Activated CD8-positive, alpha-beta memory T cell treated with anti-CD3 and anti-CD28 coated beads for 24 hours (primary cell): Measurements from ENCODE around the gene CNOT6.

Experiments
- DNase-seq: peaks from one replicate; pipeline ENCODE4 v3.0.0-alpha.2; 2020

The CNOT6 gene

DNA sequence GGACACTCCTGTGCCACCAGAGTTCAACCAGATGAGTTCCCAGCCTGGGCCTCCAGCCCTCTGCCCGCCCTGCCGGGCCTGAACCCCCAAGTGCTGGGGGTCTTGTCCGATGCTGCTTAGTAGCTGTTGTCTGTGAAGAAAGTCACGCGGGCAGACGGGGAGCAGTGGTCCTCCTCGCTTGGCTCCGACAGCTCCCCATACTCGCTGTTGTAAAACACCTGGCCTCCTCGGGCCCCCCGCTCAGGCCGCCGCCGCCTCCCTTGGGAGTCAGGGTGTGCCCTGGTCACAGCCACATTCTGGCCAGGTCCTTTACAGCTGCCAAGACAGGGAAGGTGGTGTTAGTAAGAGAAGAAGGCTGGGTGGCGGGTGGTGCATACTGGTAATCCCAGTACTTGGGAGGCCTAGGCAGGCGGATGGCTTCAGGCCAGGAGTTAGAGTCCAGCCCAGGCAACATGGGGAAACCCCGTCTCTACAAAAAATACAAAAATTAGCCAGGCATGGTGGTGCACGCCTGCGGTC is 109.0 kb downstream of the CNOT6 start:
- no peak for DNase-seq

GRCh38 chr5:180604271-180604670 is 110.1 kb downstream of the CNOT6 start:
- no peak for DNase-seq

- DNase-seq = peak; percentile 86
Measured at GRCh38 chr5:180605554-180606214, 111.5 kb downstream of the CNOT6 start.

GRCh38 chr5:180606215-180606785 is 112.1 kb downstream of the CNOT6 start:
- DNase-seq = no peak

- DNase-seq = no peak
Measured at GRCh38 chr5:180607861-180608571, 113.8 kb downstream of the CNOT6 start.

DNA sequence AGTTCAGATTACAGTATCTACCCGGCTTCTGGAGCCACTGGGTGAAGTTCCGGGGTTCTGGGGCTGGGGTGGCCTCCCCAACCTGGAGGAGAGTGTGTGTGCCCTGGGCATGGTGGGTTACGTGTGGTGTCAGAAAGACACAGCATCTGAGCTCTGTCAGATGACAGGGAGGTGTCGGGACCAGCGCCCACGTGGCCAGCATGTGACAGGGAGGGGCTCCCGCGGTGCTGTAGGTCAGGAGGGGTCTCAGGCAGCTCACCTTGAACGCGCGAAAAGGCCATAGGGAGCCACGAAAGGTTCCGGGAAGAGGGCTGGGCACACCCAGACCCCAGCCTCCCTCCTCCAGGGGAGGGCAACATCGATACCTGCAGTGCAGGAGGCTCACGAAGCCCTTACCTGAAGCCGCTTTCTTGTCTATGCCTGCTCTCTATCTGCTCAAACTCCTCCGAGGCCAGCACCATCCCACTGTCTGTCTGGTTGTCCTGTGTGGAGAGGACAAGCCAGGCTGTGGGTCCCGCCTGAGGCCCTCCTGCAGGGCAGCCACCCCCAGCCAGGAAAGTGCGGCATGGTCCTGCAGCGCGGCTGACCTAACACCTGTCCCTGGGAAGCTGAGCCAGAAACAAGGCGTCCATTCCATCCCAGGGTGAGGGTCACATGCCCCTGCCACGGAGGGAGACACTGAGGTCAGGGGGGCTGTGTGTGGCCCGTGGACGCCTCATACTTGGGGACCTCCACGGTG is 114.6 kb downstream of the CNOT6 start:
- no peak for DNase-seq

- no peak for DNase-seq
Measured at GRCh38 chr5:180609386-180609785, 115.2 kb downstream of the CNOT6 start.

DNA sequence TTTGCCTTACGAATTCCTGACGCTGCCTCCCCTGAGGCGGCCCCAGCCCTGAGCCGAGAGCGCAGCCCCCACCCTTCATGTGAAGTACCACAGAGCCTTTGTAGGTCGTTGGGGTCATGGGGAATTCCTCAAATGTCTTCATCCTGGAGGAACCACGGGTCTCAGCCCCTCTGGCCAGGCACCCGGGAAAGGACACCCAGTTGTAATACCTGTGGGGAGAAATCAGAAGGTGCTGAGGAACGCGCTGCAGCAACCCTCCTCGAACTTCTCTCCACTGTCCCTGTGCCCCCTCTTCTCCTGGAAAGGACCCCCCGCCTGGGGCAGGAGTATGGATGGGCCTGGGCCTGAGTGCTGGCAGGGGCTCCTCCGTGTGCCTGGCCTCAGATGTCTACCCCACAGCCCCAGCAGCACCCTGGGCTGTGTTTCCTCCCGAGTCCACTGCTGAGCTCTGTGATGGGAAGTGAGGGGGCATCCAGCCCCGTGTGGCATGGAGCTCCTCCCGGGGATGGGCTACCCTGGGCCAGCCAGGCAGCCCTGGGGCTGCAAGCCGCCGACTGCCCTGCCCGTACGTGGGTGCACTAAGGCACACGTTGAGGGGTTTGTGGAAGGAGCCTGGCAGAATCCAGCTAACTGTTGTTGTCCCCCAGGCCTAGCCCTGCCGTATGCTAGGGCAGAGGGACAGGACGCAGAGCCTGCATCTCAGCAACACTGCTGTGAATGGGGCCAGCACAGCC is 115.8 kb downstream of the CNOT6 start:
- DNase-seq = no peak

GRCh38 chr5:180611140-180611850 is 117.1 kb downstream of the CNOT6 start:
- no peak for DNase-seq

GRCh38 chr5:180612683-180613082 is 118.5 kb downstream of the CNOT6 start:
- no peak for DNase-seq

- no peak for DNase-seq
Measured at GRCh38 chr5:180613188-180613813, 119.1 kb downstream of the CNOT6 start.

DNA sequence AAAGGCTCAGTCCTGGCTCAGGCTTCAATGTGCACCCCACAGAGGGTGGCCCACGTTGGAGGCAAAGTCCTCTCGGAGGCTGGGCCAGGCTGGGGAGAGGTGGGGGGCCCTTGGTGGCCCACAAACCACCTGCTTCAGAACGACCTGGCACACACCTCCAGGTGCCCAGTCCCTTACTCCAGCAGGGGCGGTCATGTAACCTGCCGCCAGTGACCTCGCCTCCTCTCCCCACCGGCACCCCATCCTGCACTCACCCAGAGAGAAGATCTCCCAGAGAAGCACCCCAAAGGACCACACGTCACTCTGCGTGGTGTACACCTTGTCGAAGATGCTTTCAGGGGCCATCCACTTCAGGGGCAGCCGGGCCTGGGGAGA is 119.6 kb downstream of the CNOT6 start:
- DNase-seq = no peak

- no peak for DNase-seq
Measured at GRCh38 chr5:180618487-180618828, 124.3 kb downstream of the CNOT6 start.

DNA sequence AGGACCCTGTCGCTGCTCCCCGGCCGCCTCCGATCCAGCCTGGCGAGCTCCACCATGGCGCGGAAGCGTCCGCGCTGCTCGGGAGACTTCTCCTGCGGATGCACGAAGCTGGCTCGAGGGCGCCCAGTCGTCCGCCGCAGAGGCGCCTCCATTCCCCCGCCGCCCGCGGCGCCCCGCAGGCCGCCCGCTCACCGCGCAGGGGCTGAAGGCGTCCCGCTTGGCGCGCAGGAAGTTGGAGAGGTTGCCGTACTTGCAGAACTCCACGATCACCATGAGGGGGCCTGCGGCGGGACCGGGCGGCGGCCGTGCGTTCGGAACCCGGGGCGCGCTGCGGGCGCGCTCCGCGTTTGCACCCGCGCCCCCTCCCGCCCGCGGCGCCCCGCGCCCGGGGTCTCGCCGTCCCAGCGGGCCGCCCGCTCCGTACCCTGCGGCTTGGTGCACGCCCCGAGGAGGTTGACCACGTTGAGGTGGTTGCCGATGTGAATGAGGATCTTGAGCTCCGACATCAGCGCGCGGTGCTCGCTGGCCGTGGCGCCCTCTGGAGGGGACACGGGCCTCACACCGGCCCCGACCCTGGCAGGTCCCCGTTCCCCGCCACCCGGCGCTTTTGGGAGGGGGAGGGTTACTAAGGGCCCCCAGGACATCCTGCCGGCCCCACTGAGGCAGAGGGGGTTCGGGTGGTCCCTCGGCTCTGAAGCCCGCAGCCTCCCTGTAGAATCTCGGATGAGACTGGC is 124.8 kb downstream of the CNOT6 start:
- peak; percentile 67 for DNase-seq

DNA sequence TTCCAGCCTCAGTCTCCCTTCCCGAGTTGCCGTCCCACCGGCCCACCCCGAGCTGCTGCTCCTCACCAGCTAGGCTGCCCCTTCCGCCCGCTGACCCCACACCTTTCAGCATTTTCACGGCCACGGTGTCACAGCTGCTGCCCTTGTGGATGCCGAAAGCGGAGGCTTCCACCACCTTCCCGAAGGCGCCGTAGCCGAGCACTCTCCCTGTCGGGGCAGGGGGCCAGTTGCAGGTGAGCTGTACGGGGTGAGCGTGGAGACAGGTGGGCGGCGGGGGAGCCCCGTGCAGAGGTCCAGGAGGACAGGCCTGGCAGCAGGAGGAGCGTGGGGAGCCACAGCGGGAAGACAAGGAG is 125.4 kb downstream of the CNOT6 start:
- no peak for DNase-seq

DNA sequence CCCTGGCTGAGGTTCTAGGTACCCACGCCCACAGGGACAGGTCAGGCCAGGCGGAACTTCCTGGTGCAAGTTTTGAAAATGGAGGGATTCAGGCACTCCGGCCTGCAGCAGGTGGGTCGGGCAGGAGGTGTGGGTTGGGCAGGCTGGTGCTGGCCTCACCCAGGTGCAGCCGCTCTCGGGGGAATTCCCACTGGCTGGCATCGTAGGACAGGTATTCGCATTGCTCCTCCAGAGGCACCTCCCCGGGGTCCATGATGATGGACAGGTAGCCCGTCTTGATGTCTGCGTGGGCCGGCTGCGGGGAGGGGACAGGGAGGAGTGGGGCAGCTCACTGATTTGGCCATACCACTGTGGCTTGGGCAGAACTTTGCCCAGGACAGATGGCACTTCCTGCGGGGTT is 125.8 kb downstream of the CNOT6 start:
- no peak for DNase-seq

DNA sequence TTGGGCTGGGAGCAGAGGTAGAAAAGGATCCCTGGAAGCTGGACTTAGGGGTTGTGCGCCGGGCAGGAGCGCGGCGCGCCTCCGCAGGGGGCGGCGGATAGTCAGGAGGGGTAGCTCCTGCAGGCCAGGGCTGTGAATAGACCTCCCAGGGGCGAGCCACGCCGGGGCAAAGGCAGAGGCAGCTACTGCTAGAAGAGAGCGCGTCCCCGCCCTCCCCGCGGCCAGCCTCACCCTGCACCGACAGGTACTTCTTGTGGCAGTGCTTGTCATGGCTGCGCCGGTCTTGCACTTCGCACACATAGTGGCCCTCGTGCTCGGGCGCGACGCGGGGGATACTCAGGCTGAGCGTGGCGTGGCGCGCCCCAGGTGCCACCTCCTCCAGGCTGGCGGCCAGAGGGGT is 127.1 kb downstream of the CNOT6 start:
- DNase-seq = no peak

- no peak for DNase-seq
Measured at GRCh38 chr5:180622910-180623309, 128.7 kb downstream of the CNOT6 start.

- peak; percentile 60 for DNase-seq
Measured at GRCh38 chr5:180623411-180623834, 129.2 kb downstream of the CNOT6 start.

DNA sequence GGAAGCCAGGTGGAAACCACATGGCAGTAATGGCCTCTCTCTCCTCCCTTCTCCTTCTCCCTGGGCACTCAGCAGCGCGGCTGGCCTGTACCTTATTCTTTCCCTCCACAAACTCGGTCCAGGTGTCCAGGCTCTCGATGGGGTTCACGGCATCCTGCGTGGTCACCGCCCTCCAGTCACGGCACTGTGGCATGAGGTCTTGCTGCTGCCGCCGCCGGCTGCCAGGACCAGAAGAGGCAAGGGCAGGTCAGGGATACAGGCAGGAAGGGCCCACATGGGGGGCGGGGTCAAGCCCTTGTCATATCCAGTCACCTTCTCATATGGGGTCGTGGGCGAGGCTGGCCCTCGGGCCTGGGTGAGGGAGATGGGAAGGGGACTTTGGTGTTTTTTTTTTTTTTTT is 129.7 kb downstream of the CNOT6 start:
- DNase-seq = no peak

DNA sequence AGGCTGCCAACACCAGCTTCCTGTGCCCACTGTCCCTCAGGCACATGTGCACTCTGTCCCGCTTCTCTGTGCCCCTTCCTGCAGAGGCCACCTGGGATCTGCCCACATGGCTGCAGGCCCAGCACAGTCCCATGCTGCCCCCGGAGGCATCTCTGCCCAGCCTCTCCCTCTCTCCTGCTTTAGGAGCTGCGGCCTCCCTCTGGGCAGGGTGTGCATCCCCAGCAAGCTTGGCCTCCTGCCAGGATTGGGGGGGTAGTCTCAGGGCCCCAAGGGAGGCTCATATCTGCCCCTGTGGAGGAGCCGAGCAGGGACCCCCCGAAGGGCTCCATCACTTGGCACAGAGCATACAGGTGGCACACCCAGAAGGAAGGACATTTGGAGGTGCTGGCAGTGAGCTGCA is 130.4 kb downstream of the CNOT6 start:
- DNase-seq = no peak
